ENCODE data around the gene ACTR10. TPM values are rescaled to one million over a fixed set of nuclear protein-coding genes. Genes with fewer than 3 reads are reported as not detected.
A peak's percentile ranks its signal among the peaks of the same experiment; 100 is the strongest.

The ACTR10 gene
- total RNA-seq, 2 experiments from 2014 or later: 42.5 to 60.4 TPM

DNA sequence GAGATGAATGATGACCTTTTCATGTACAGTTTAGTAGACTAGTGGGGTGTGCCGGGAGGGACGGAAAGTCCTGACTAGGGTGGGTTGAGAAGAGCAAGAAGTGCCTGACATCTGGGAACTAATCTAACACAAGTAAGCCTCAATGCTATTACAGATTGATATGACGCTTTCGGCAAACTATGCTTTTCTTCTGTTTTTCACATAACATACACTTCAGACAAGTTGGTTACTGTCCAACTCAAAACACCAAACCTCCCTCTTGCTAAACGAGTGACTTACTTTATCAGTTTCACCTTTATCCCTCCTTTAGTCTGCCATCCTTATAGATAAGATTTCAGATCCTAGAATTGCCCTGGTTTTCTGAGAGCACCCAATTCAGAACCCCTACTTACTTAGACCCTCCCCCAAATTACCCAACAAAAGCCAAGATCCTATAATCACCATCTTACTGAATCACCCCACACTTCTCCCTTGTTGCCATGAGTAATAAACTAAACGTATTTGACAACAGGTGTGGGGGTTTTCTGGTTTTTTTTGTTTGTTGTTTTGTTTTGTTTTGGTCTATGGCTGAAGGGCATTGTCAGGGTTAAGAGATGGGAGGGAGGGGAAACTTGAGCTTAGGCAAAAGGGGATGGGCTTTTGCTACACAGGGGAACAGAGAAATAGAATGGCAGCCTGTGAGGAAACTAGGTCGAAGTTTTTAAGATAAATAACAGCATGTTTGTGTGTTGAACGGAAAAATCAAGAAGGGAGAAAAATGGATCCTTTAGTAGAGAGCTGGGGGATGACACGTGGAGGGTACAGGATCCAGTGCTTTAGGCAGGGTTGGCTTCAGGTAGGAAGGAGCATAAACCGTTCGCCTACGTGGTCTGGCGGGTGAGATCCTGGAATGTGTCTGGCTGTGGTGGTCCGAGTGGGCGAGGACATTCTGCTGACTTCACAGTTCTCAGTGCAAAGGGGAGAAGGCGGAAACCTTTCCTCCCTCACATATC, 38.6 kb downstream of the ACTR10 start:
- Histone ChIP-seq H4K20me1 (ENCODE audit: insufficient read depth, low read length) (no peaks in the 10 kb centered on the region), H3K4me1 (ENCODE audit: insufficient read depth, low read length, poor library complexity, severe bottlenecking) (peaks cover 24% of the 10 kb centered on the region), H3K9me3 (ENCODE audit: low read length) (no peaks in the 10 kb centered on the region), H3K36me3 (ENCODE audit: insufficient read depth, low read length) (peaks cover 11% of the 10 kb centered on the region; the same call in 1 of the 2 replicates), H3K79me2 (ENCODE audit: insufficient read depth, low read depth, low read length) (peaks cover 3% of the 10 kb centered on the region; the same call in 1 of the 2 replicates), H3K4me2 (ENCODE audit: low read length) (peak overlapping the region; percentile 75; the same call in 1 of the 2 replicates), H2AFZ (ENCODE audit: low read length) (no peak overlapping the region), H3K4me3 (ENCODE audit: low read depth, low read length, poor library complexity, severe bottlenecking) (peak overlapping the region; percentile 81), H3K9me2 (ENCODE audit: insufficient read depth, low read length) (no peaks in the 10 kb centered on the region), H3K27ac (ENCODE audit: low read depth, low read length, poor library complexity, severe bottlenecking) (no peak overlapping the region)
- DNase-seq (ENCODE audit: low spot score): no peak
- intact Hi-C loops (cut with micrococcal nuclease; ENCODE audit: unreplicated experiment): no loop called here
- TF ChIP-seq EZH2phosphoT487 (IDR thresholded peaks at IDR 0.05; ENCODE audit: borderline replicate concordance, low read depth, low read length): no peak
- TF ChIP-seq, protein P1, sequence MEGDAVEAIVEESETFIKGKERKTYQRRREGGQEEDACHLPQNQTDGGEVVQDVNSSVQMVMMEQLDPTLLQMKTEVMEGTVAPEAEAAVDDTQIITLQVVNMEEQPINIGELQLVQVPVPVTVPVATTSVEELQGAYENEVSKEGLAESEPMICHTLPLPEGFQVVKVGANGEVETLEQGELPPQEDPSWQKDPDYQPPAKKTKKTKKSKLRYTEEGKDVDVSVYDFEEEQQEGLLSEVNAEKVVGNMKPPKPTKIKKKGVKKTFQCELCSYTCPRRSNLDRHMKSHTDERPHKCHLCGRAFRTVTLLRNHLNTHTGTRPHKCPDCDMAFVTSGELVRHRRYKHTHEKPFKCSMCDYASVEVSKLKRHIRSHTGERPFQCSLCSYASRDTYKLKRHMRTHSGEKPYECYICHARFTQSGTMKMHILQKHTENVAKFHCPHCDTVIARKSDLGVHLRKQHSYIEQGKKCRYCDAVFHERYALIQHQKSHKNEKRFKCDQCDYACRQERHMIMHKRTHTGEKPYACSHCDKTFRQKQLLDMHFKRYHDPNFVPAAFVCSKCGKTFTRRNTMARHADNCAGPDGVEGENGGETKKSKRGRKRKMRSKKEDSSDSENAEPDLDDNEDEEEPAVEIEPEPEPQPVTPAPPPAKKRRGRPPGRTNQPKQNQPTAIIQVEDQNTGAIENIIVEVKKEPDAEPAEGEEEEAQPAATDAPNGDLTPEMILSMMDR (conservative IDR thresholded peaks at IDR 0.05; ENCODE audit: low read length): no peak
- no TSS peak for BruUV-seq (replicated peaks)
- CTCF ChIA-PET (ENCODE audit: unreplicated experiment): no interaction called here
- POLR2A ChIA-PET: interaction anchor here (0.5 to 0.7 kb wide), 5 partner anchors 32 to 187 kb away, joined by 3 to 5 read pairs (median 3); no protein-coding TSS in a partner anchor

DNA sequence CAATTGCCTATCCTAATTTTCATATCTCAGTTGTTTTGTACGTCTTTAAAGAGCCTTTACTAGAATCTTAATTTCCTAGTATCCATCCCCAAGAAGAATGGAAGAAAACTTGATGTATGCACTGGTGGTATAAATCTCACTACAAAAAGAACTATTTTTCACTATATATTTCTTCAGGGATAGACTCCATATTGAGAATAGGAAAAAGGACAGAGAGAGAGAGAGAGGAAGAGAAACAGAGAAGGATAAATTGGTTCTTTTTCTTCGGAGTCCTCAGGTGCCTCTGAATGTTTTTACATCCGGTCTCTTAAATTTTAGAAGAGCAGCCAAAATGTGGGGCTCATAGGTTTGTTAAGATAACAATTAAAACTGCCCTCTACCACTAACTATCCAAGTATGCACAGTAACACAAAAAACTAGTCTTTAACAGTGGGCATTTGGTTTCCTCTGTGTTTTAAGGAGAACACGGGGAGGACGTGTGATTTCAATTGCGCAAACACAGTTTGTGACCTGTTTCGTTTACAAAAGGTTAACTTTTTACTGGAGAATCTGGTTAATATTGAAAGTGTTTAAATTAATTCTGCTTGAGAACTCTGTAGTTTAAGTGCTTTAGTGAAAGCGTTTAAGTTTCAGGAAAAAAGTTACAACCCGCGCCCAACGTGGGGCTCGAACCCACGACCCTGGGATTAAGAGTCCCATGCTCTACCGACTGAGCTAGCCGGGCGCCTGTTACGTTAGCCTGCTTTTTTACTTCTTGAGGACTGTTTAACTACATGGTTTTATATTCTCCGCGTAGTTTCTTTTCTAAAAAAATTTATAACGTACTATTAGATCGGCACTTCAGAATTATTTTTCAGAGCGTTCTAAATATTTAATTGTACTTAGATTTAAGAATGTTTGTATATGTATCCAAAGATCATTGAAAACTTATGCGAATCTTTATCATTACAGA, 39.6 kb downstream of the ACTR10 start:
- H3K9me3 ChIP-seq (ENCODE audit: low read length): no peaks in the 10 kb centered on the region
- ChIA-PET POLR2A (interaction anchor here (0.5 to 1.3 kb wide), 3 partner anchors 59 to 186 kb away, joined by 3 to 4 read pairs (median 3); partner anchors contain the start of gene ARID4A), CTCF (ENCODE audit: unreplicated experiment) (no interaction called here)
- TF ChIP-seq EZH2phosphoT487 (IDR thresholded peaks at IDR 0.05; ENCODE audit: borderline replicate concordance, low read depth, low read length): no peak
- TF ChIP-seq, protein P1 (conservative IDR thresholded peaks at IDR 0.05; ENCODE audit: low read length): no peak
- peaks cover 8% of the 10 kb centered on the region; the same call in 1 of the 2 replicates for H3K79me2 ChIP-seq (ENCODE audit: insufficient read depth, low read depth, low read length)
- H2AFZ ChIP-seq (ENCODE audit: low read length): peak overlapping the region; percentile 95
- H3K9me2 ChIP-seq (ENCODE audit: insufficient read depth, low read length): no peaks in the 10 kb centered on the region
- H3K4me3 ChIP-seq (ENCODE audit: low read depth, low read length, poor library complexity, severe bottlenecking): peak overlapping the region; percentile 81
- BruUV-seq (replicated peaks): no TSS peak
- H4K20me1 ChIP-seq (ENCODE audit: insufficient read depth, low read length): no peaks in the 10 kb centered on the region
- H3K4me1 ChIP-seq (ENCODE audit: insufficient read depth, low read length, poor library complexity, severe bottlenecking): peaks cover 24% of the 10 kb centered on the region
- peak overlapping the region; percentile 75 for H3K4me2 ChIP-seq (ENCODE audit: low read length)
- H3K36me3 ChIP-seq (ENCODE audit: insufficient read depth, low read length): peaks cover 1% of the 10 kb centered on the region; the same call in 1 of the 2 replicates
- peak; percentile 73 for DNase-seq (ENCODE audit: low spot score)
- H3K27ac ChIP-seq (ENCODE audit: low read depth, low read length, poor library complexity, severe bottlenecking): no peak overlapping the region
- intact Hi-C loops (cut with micrococcal nuclease; ENCODE audit: unreplicated experiment): no loop called here

All from OCI-LY7 (cell line).